DMS153 treated with DMSO at 0.1 percent for 48 hours (cell line): ENCODE measurements around the gene AZIN2.
A peak's percentile ranks its signal among the peaks of the same experiment; 100 is the strongest.
"Not testable (repeated sequence)": the region's sequence is repeated elsewhere in the genome, so short reads cannot be mapped to it uniquely, and the experiment has no call there.

Experiments
- DNase-seq: peaks from one replicate; lab custom pipeline; 2025; ENCODE audit not compliant: unreplicated experiment; lab: John Stamatoyannopoulos, UW

AZIN2 gene

DNA sequence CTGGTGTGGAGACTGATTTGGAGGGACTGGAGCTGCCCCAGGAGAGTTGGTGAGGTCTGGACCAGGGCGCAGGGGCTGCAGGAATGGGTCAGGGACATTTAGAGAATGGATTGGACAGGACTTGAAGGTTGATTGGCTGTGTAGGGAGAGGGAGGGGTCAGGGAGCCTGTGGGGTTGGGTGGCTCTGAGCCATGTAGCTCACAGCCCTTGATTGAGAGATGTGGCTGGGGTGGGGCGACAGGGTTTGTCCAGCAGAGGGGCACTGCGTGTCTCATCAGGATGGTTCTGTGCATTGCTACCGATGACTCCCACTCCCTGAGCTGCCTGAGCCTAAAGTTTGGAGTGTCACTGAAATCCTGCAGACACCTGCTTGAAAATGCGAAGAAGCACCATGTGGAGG, 12.1 kb downstream of the AZIN2 start:
- no peak for DNase-seq

DNA sequence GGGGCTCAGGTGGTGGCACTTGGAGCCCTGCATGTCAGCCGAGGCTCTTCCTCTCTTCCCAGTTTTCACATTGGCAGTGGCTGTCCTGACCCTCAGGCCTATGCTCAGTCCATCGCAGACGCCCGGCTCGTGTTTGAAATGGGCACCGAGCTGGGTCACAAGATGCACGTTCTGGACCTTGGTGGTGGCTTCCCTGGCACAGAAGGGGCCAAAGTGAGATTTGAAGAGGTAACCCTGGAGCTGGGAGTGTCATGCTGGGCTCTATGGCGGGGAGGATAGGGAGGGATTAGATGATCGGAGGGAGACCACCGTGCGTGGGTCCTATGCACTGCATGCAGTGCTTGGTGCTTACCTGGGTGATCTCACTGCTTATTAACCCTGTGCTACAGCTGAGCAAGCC, 13.5 kb downstream of the AZIN2 start:
- DNase-seq: no peak

DNA sequence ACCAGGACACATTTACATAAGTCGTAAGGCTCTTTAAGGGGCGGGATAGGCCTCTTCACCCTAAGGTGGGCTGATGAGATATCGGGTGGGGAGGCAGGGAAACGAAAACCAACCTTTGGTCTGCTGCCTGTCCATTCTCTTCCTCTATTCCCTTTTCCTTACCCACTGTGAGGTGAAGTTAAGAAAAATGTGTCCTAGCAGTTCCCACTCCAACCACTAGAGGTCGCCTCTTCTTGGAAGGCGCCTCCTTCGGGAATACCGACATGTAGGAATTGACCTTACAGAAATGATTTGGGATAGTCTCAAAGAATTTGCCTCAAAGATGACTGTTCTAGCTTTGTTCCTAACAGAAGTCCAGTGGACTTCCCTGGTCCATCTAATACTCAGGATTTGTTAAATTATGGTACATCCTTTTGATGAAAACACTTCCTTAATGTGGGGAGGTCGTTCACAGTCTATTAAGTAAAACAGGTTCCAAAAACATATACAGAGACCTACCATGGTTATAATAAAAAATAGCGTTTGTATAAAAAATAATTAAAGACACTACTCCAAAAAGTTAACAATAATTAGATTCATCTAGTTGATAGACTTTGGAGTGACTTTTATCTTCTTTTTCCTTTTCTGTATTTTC, 14.1 kb downstream of the AZIN2 start:
- DNase-seq: peak; percentile 26

DNA sequence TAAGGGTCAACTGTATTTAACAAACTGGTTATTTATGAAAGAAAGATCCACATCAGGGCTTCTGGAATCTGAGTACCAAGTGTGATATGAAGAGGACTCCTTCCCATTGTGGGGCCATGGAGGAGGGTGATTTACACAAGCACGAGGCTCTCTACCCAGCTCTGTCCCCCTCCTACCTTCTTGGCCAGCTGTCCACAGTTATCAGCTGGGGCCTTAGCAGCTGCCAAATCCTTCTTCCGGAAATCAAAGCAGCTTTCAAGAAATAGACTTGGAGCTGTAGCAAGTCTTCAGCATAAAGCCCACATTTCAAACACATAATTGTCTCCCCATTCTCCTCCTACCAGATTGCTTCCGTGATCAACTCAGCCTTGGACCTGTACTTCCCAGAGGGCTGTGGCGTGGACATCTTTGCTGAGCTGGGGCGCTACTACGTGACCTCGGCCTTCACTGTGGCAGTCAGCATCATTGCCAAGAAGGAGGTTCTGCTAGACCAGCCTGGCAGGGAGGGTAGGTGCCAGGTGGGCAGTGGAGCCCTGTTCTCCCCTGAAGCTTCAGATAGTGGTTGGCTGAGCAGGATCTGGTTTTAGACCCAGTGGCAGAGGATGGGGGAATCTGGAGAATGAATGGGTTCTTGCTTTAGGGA, 15.5 kb downstream of the AZIN2 start:
- DNase-seq: no peak

DNA sequence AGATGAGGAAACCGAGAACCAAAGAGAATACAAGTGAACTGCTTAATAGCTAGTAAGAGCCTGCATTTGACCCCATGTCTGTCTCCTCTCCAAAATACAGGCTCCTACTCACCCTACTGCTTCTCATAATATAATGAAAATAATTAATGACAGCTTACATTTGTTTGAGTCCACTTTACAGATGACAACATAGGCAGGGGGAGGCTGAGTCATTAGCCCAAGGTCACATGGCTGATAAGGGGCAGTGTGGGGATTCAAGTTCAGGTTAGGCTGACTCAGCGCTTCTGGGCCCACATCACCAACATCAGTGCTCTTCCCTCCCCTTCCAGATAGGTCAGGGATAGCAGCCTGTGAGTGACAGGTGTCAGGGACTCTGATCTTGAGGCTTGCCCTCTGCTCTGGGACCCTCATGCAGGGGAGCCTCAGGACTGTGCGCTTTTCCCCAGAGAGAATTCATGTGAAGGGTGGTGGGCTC, 16.2 kb downstream of the AZIN2 start:
- DNase-seq: no peak

DNA sequence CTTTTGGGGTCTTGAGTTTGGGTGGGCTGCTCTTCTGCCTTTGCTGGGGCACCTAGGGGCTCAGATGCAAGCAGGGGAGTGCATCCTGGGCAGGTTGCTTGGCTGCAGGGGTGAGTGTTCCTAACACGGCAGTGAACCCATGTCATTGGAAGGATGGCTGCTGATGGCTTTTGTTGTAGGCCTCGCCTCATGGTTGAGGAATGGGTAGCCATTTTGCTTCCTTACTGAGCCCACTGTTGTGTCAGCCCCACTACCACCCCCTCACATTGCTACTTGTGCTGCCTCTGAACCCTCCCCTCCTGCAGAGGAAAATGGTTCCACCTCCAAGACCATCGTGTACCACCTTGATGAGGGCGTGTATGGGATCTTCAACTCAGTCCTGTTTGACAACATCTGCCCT, 16.8 kb downstream of the AZIN2 start:
- no peak for DNase-seq

DNA sequence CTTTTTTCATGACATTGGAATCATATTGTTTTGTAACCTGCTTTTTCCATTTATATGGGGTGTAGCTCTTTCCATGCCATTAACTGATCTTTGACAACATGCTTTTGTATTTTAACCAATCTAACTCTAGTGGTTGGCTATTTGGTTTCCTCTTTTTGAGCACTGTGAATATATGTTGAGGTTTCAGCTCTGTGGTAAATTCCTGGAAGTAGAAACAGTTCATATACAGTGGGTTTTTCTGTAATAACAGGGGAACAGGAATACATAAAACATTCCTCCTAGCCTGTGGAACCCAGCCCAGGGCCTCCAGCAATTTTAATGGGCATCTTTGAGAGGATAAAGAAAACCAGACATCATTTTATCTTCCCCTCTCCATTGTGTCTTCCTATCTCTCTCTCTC, 17.4 kb downstream of the AZIN2 start:
- DNase-seq: no peak

DNA sequence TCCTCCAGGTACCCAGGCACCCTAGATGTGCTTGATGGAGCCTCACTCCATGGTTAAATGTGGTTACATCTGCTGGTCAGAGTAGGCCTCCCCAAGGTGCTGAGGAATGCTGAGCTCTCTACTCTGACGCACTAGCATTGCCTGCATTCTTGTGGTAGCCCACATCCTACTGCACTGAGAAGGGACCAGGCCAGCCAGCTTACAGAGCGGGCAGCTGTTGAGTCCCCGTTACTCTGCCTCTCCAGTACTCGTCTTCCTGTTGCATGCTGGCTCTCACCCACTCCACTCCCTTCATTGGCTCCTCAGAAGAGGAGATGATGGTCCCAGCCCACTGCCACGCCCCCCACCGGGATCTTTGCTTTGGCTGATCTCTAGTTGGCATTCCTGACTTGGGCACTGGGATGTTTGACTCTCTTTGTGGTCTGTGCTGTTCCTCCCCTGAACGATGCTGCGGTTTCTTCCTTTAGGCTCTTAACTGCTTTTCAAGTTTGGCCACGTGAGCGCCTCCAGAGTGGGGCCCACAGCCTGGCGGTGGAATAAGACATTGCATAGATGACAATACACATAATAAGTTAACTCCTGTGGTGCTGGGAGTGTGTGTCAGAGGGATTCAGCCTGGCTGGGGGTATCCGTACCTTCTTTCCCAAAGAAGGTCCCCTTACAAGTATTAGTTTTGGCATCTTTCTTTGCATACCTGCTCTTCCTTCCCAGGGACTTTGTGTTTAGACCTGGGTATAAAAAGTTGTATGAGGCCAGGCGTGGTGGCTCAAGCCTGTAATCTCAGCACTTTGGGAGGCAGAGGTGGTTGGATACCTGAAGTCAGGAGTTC, 18.6 kb downstream of the AZIN2 start:
- DNase-seq: no peak

DNA sequence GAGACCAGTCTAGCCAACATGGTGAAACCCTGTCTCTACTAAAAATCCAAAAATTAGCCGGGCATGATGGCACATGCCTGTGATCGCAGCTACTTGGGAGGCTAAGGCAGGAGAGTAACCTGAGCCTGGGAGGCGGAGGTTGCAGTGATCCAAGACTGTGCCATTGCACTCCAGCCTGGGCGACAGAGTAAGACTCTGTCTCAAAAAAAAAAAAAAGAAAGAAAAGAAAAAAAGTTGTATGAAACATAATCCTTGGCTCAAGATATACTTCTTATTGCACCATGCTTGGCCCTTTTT, 19.1 kb downstream of the AZIN2 start:
- not testable (repeated sequence) for DNase-seq

DNA sequence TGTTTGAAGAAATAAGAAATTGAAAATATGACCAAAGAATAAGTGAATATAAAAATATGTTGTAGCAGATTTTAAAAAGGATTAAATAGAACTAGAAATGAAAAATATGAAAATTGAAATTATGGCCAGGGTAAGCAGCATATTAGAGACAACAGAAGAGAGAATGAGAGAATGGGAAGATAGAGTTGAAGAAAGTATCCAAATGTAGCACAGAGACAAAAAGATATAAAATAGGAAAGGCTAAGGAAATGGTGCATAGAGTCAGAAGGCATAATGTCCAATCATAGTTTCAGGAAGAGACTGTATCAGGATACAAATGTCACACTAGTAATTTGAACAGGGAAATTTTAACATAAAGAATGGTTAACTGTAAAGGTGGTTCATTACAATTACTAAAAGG, 29.5 kb downstream of the AZIN2 start:
- DNase-seq: no peak

DNA sequence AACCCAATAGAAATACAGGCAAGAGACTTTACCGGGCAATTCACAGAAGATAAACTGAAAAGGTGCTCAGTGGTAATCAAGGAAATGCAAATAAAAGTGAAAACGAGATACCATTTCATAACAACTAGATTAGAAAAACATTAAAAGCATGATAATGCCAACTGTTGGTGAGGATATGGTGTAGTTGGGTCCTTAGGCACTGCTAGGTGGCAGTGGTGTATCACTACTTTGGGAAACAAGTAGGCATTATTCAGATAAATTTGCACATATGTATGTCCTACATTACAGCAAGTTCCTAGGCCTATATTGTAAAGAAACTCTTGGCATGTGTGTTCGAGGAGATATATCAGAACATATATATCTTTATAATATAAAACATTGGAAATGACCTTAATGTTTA, 31.0 kb downstream of the AZIN2 start:
- DNase-seq: peak; percentile 7

DNA sequence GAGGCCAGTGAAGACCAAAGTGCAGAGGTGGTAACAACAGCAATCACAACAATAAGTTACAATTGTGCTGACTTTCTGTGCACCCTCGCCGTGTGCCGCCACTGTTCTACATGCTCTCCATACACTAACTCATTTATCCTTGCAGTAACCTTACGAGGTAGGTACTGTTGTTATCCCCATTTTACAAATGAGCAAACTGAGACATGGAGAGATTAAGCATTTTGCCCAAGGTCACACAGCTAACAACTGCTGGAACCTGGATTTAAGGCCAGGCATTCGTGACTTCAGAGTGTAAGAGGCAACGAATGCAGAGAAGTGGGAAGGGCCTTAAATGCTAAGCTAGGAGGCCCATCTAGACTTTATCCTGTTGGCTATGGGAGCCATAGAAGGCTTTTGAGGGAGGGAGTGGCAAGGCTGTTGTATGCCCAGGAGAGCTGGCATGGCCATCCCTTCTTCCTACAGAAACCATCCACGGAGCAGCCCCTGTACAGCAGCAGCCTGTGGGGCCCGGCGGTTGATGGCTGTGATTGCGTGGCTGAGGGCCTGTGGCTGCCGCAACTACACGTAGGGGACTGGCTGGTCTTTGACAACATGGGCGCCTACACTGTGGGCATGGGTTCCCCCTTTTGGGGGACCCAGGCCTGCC, 36.6 kb downstream of the AZIN2 start:
- DNase-seq: no peak

DNA sequence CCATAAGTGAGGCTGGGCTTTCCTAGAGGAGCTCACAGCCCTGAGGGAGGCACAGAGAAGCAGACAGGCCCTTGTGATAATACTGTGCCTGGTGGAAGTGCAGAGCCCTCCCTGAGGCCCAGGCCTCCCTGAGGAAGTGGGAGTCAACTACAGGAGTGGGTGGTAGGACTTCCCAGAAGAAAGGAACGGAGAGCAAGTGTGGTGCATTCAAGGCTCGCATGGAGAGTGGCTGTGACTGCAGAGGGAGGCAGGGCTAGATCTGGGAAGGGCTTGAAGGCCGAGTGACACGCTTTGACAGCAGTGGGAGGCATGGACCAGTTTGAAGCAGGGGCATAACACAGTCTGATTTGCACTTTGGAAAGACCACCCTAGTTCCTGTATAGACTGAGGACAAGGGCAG, 37.3 kb downstream of the AZIN2 start:
- DNase-seq: no peak

DNA sequence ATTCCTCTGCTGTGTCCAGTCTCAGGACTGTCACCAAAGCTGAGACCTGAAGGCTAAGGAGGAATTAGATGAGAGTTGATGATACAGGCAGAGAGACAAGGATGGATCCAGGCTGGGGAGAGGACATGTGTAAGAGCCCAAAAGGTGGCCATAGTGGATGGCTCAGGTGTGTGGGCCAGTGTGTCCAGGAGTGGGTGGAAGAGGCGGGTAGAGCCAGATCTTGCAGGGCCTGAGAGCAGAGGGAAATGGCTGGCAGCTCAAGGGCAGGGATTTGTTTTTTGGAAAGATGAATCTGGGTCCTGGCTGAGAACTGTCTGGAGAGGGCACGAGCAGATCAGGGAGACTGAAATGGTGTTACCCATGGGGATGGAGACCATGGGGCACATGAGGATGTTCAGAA, 38.1 kb downstream of the AZIN2 start:
- no peak for DNase-seq

DNA sequence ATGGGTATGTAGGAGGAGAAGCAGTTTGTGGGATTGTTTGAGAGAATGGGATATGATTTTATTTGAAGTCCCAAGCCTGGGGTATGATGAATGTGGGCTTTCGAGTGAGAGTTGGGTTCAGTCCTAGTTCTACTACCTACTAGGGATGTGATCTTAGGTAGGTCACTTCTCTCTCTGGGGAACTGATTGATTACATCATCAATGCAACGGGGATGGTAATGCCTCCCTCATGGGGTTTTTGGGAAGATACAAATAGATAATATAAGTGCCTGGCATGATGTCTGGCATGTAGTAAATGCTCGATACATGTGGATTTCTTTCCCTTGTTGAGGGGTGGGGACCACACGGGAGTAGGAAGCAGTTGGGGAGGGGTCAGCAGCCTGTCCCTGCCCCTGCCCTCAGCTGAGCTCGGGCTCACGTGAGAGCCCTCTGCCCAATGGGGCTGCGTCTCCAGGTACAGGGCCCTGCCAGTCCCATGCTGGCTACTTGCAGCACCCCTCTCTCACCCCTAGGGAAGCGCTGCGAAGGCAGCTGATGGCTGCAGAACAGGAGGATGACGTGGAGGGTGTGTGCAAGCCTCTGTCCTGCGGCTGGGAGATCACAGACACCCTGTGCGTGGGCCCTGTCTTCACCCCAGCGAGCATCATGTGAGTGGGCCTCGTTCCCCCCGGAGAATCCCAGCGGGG, 38.7 kb downstream of the AZIN2 start:
- no peak for DNase-seq

DNA sequence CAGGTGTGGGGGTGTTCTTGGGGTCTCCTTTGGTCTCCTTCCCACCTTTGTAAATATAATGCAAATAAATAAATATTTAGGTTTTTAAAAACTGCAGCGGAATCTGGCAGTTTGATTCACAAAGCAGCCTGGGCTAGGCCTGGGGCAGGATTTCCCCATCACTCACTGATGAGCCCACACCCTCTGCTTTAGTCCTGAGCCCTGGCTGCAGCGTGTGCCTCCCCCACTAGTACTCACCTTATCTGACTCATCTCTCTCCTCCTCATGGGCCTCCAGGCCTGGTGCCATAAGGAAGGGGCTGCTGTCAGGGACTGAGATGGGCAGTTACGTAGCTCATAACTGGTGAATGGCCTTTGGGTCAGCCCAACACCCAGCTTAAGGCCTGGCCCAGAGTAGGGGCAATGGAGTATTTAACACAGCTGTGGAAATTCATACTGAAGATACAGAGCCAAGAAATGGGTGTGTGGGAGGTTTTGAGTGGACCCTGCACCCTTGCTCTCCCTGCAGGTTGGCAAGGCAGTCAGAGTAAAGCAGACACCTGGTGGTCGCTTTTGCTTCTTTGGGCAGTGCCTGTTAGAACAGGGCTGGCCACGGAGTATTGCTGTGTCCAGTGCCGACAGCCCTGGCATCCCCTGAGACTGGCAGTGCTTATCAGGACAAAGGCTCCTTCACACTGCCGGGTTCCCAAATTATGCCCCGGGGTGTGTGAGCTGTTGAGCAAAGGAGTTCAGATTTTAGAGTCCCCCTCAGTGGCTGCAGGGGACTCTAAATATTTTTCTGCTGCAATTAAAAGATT, 39.7 kb downstream of the AZIN2 start:
- DNase-seq: no peak

DNA sequence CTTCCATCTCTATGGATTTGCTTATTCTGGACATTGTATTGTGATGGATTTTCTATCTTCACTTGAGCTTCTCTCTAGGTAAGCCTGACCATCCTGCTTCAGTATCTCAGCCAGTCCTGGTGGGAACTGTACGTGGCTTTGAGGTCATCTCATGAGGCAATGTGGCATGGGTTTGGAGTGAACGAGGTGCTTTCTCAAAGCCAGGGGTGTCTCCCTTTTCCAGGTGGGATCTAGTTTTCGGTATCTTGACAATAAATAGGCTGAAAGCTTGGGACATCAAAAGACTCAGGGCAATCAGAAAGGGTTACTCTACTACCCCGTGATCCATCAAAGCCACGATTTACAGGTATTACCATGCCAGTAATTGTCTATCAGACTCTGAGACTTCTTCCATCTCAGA, 40.8 kb downstream of the AZIN2 start:
- no peak for DNase-seq

DNA sequence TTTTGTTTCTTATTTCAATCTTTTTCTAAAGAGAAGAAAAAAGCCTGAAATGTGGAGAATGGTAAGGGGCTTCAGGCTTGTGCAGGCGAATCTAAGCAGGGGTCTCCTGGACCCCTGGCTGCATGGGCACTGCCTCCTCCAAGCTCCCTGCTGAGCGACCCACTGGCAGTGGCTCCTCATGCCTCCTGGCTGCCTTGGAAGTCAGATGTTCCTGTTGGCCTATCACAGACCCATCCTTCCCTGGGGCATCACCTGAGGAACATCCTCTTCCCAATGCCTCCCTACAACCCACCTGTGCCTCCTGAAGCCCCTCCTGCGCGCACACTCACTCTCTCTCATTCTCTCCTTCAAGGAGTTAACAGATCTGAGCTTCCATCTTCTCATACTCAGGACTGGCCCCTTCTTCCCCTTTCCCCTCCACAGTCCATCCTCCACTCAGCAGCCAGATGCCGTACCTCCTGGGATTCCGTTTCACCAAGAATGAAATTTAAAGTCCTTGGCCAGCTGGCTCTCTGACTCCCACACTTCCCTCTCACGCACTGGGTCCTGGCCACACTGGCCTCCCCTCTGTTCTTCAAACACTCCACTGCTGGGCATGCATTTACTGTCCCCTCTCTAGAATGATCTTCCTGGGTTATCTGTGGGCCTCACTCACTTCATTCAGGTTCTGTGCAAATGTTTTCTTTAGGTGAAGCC, 41.7 kb downstream of the AZIN2 start:
- no peak for DNase-seq

DNA sequence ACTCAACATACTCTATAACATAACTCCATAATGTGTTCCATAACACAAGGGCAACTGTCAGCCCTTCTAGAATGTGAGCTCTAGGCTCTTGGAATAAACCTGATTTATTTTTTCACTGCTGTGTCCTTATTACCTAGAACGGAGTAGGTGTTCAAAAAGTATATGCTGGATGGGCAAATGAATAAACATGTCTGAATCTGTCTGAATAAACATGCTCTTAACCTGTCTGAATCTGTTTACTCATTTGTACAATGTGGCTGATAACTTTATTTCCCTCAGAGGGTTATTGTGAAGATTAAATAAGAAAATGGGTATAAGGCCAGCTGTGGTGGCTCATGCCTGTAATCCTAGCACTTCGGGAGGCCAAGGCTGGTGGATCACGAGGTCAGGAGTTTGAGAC, 42.3 kb downstream of the AZIN2 start:
- no peak for DNase-seq

DNA sequence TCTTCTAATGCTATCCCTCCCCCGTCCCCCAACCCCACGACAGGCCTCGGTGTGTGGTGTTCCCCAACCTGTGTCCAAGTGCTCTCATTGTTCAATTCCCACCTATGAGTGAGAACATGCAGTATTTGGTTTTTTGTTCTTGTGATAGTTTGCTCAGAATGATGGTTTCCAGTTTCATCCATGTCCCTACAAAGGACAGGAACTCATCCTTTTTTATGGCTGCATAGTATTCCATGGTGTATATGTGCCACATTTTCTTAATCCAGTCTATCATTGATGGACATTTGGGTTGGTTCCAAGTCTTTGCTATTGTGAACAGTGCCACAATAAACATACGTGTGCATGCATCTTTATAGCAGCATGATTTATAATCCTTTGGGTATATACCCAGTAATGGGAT, 43.7 kb downstream of the AZIN2 start:
- DNase-seq: not testable (repeated sequence)
